ENCODE results near the gene RNF17. TPM values are rescaled to one million over a fixed set of nuclear protein-coding genes. Genes with fewer than 3 reads are reported as not detected.

RNF17 gene
- total RNA-seq, 1 experiment from 2014 or later = not detected

GRCh38 chr13:24777171-24777570 lies 13.2 kb downstream of the RNF17 start:
- H3K9ac ChIP-seq (ENCODE audit: low read length) = no peak overlapping the region
- CTCF ChIA-PET = no interaction called here
- BruUV-seq (replicated peaks) = no TSS peak
- POLR2A ChIA-PET = no interaction called here
- H3K9me2 ChIP-seq (ENCODE audit: insufficient read depth) = no peaks in the 10 kb centered on the region
- H2AFZ ChIP-seq (ENCODE audit: low read depth, low read length, poor library complexity, severe bottlenecking) = no peak overlapping the region
- H3K27me3 ChIP-seq (ENCODE audit: insufficient read depth, low read length) = no peaks in the 10 kb centered on the region
- no peak overlapping the region for H3K4me2 ChIP-seq (ENCODE audit: low read length)
- no peak overlapping the region for H3K27ac ChIP-seq (ENCODE audit: low read depth, low read length)
- ATAC-seq (no peak), DNase-seq (ENCODE audit: low read depth, low spot score) (no peak)
- H3K4me1 ChIP-seq (ENCODE audit: control insufficient read depth in 1 of 2, insufficient read depth in 2 of 2, low read length in 2 of 2) = no peaks in the 10 kb centered on the region
- no peak overlapping the region for H3K4me3 ChIP-seq (replicated peaks in 1 of 2; ENCODE audit: low read depth in 1 of 2, low read length in 2 of 2)
- no peak for TF ChIP-seq JUND (IDR thresholded peaks at IDR 0.05)
- no peak for TF ChIP-seq TCF7L2 (IDR thresholded peaks at IDR 0.05; ENCODE audit: borderline replicate concordance, extremely low read depth, insufficient read depth, insufficient read length)
- TF ChIP-seq SRF (IDR thresholded peaks at IDR 0.05; ENCODE audit: low read depth) = no peak
- TF ChIP-seq EZH2 (IDR thresholded peaks at IDR 0.05) = no peak
- TF ChIP-seq FOSL1 (IDR thresholded peaks at IDR 0.05; ENCODE audit: low read depth) = no peak
- TF ChIP-seq REST (IDR thresholded peaks at IDR 0.05; ENCODE audit: low read depth) = no peak
- no peak for TF ChIP-seq ZFX (IDR thresholded peaks at IDR 0.05)
- TF ChIP-seq ATF3 (IDR thresholded peaks at IDR 0.05) = no peak
- no peak for TF ChIP-seq SP1 (IDR thresholded peaks at IDR 0.05; ENCODE audit: low read depth)
- no peak for TF ChIP-seq ZNF274 (IDR thresholded peaks at IDR 0.05; ENCODE audit: low read depth, low read length)
- TF ChIP-seq RAD21 (IDR thresholded peaks at IDR 0.05; ENCODE audit: low read depth) = no peak
- no peak for TF ChIP-seq SIN3A (IDR thresholded peaks at IDR 0.05; ENCODE audit: low read depth)
- TF ChIP-seq POLR2A (IDR thresholded peaks at IDR 0.05; ENCODE audit: borderline replicate concordance, extremely low read depth, insufficient read depth, insufficient read length) = no peak
- no peak for TF ChIP-seq EGR1 (IDR thresholded peaks at IDR 0.05; ENCODE audit: low read depth)
- no peak for TF ChIP-seq MAX (IDR thresholded peaks at IDR 0.05)
- TF ChIP-seq ELF1 (IDR thresholded peaks at IDR 0.05; ENCODE audit: borderline replicate concordance, low read depth) = no peak
- RAD21 ChIA-PET (ENCODE audit: low non-redundant PET in 1 of 2, low total read pairs in 2 of 2, uncharacterized antibody in 2 of 2, unreplicated experiment in 2 of 2) = no interaction called here
- H4K20me1 ChIP-seq (ENCODE audit: insufficient read depth) = no peaks in the 10 kb centered on the region
- no peaks in the 10 kb centered on the region for H3K9me3 ChIP-seq (ENCODE audit: control insufficient read depth in 1 of 2, insufficient read depth in 1 of 2, low read depth in 1 of 2, low read length in 2 of 2)
- H3K79me2 ChIP-seq (ENCODE audit: insufficient read depth, low read length) = no peaks in the 10 kb centered on the region
- no peaks in the 10 kb centered on the region for H3K36me3 ChIP-seq (ENCODE audit: control insufficient read depth in 1 of 2, insufficient read depth in 2 of 2, low read length in 2 of 2)
- intact Hi-C loops (cut with micrococcal nuclease) = no loop called here
